Activated B cell treated with CpG ODN at 0.5 μM for 24 hours (primary cell): ENCODE data around the gene ARHGAP6. TPM values are rescaled to one million over a fixed set of nuclear protein-coding genes. Genes with fewer than 3 reads are reported as not detected.

ENCODE experiments used
- ATAC-seq: fragments of 200-7000 bp; cut with Tn5 transposase; one replicate; pipeline ENCODE4 v1.10.0; 2021; ENCODE audit warnings: low read depth, mild to moderate bottlenecking, moderate library complexity
- CTCF ChIA-PET: fragments of 350-600 bp; sonication (Branson Sonifier 250); formaldehyde crosslinking; loops from one replicate; lab custom pipeline; 2021; ENCODE audit warnings: antibody characterized with exemption; lab: Charles Lee
- POLR2A ChIA-PET: fragments of 350-600 bp; sonication (Branson Sonifier 250); formaldehyde crosslinking; loops from one replicate; lab custom pipeline; 2021; ENCODE audit warnings: antibody characterized with exemption; lab: Charles Lee
- DNase-seq: peaks from one replicate; pipeline ENCODE4 v3.0.0; 2022
- H3K27ac Mint-ChIP-seq: one replicate; pipeline ENCODE4 v1.8.0; 2020; ENCODE audit warnings: mixed read lengths
- H3K27me3 Mint-ChIP-seq: one replicate; pipeline ENCODE4 v1.8.0; 2021; ENCODE audit warnings: mixed read lengths
- H3K36me3 Mint-ChIP-seq: one replicate; pipeline ENCODE4 v1.8.0; 2021; ENCODE audit warnings: low read depth, mixed read lengths
- H3K4me1 Mint-ChIP-seq: one replicate; pipeline ENCODE4 v1.8.0; 2021; ENCODE audit warnings: mixed read lengths
- H3K4me3 Mint-ChIP-seq: one replicate; pipeline ENCODE4 v1.8.0; 2020; ENCODE audit warnings: mild to moderate bottlenecking, mixed read lengths
- H3K9me3 Mint-ChIP-seq: one replicate; pipeline ENCODE4 v1.8.0; 2020; ENCODE audit warnings: mixed read lengths
- CTCF ChIP-seq: fragments of 200-600 bp; IDR thresholded peaks from one replicate; pipeline ENCODE4 v1.8.0; 2022; ENCODE audit warnings: antibody characterized with exemption, mild to moderate bottlenecking
- intact Hi-C: fragments of 100-400 bp; cut with micrococcal nuclease; formaldehyde crosslinking; loops from one replicate; pipeline ENCODE4 v1.15.1; 2024
- total RNA-seq: library from RNA; stranded (reverse); gene quantifications from 2 replicates; pipeline ENCODE4 v1.2.3, GENCODE V29; 2022

ARHGAP6 gene
- total RNA-seq, 1 donor from 2014 or later = 0.42 TPM

- H3K9me3 Mint-ChIP-seq = peaks cover 2% of the 10 kb centered on the region
- POLR2A ChIA-PET = no interaction called here
- peaks cover 14% of the 10 kb centered on the region for H3K4me1 Mint-ChIP-seq
- H3K27me3 Mint-ChIP-seq = no peaks in the 10 kb centered on the region
- H3K36me3 Mint-ChIP-seq = no peaks in the 10 kb centered on the region
- no peak overlapping the region for H3K4me3 Mint-ChIP-seq
- TF ChIP-seq CTCF = no peak
- intact Hi-C loops = loop anchor here (5.0 kb wide), 1 partner anchor 389 kb away; no protein-coding TSS in a partner anchor
- DNase-seq (no peak), ATAC-seq (no peak)
- no peak overlapping the region for H3K27ac Mint-ChIP-seq
- CTCF ChIA-PET = no interaction called here
Measured at GRCh38 chrX:11382930-11383329, 282.8 kb downstream of the ARHGAP6 start.

GRCh38 chrX:11381464-11381863 is 284.3 kb downstream of the ARHGAP6 start:
- peak; percentile 20 for TF ChIP-seq CTCF
- ChIA-PET CTCF (interaction anchor here (1.0 to 1.6 kb wide), 5 partner anchors 10 to 149 kb away, joined by 3 to 8 read pairs (median 3); no protein-coding TSS in a partner anchor), POLR2A (no interaction called here)
- Mint-ChIP-seq H3K27ac (no peak overlapping the region), H3K9me3 (peaks cover 2% of the 10 kb centered on the region), H3K4me1 (peaks cover 9% of the 10 kb centered on the region), H3K4me3 (no peak overlapping the region), H3K27me3 (no peaks in the 10 kb centered on the region), H3K36me3 (no peaks in the 10 kb centered on the region)
- intact Hi-C loops = loop anchor here (2.0 to 5.0 kb wide), 2 partner anchors 19 to 391 kb away; no protein-coding TSS in a partner anchor
- peak; percentile 67 for ATAC-seq
- no peak for DNase-seq

DNA sequence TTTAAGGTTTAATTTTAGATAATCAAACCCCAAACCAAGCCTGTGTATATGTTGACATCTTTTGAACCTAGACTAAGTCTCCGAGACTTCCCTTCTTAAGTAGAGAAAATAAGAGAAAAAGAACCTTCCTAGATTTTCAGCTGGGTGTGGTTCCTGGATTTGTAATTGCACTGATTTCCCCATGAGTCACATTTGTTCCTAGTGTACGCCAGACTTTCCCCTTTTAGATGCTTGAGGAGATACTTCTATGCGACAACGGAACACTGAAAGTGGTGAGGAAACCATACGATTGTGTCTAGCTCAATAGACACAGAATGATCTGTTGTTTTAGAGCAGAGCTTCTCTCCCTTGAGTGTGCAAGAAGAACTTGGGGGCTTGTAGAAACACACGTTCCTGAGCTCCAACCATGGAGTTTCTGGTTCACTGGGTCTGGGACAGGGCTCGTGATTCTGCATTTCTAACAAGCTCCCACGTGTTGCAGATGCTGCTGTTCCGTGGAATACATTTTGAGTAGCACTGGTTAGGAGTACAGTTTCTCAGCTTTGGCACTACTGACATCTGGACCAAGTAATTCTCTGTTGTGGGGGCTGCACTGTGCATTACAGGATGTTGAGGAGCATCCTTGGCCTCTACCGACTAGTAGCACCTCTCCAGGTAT is 285.4 kb downstream of the ARHGAP6 start:
- no peaks in the 10 kb centered on the region for H3K36me3 Mint-ChIP-seq
- H3K4me1 Mint-ChIP-seq = peaks cover 10% of the 10 kb centered on the region
- POLR2A ChIA-PET = no interaction called here
- H3K9me3 Mint-ChIP-seq = peaks cover 2% of the 10 kb centered on the region
- no peak overlapping the region for H3K27ac Mint-ChIP-seq
- CTCF ChIA-PET = interaction anchor here (1.5 to 1.6 kb wide), 2 partner anchors 8 to 24 kb away, joined by 3 to 4 read pairs; no protein-coding TSS in a partner anchor
- intact Hi-C loops = loop anchor here (2.0 to 5.0 kb wide), 2 partner anchors 18 to 392 kb away; no protein-coding TSS in a partner anchor
- ATAC-seq (no peak), DNase-seq (no peak)
- no peak overlapping the region for H3K4me3 Mint-ChIP-seq
- no peak for TF ChIP-seq CTCF
- no peaks in the 10 kb centered on the region for H3K27me3 Mint-ChIP-seq

GRCh38 chrX:11376163-11376562 is 289.6 kb downstream of the ARHGAP6 start:
- intact Hi-C loops = no loop called here
- no peak overlapping the region for H3K4me3 Mint-ChIP-seq

More at GRCh38 chrX:11376163-11376562, 289.6 kb downstream of the ARHGAP6 start:
- ChIA-PET POLR2A (no interaction called here), CTCF (no interaction called here)
- ATAC-seq (no peak), DNase-seq (no peak)
- peaks cover 3% of the 10 kb centered on the region for H3K4me1 Mint-ChIP-seq
- H3K9me3 Mint-ChIP-seq = peaks cover 2% of the 10 kb centered on the region
- H3K36me3 Mint-ChIP-seq = no peaks in the 10 kb centered on the region
- no peak overlapping the region for H3K27ac Mint-ChIP-seq
- no peak for TF ChIP-seq CTCF
- no peaks in the 10 kb centered on the region for H3K27me3 Mint-ChIP-seq
